ENCODE measurements around the gene UBE2O.

The UBE2O gene

GRCh38 chr17:76475302-76475701 is 22.4 kb upstream of the UBE2O start:
- no peak overlapping the region for H3K27ac ChIP-seq
- TF ChIP-seq CTCF (conservative IDR thresholded peaks at IDR 0.05), result no peak

GRCh38 chr17:76474894-76475293 is 21.9 kb upstream of the UBE2O start:
- H3K27ac ChIP-seq, result no peak overlapping the region
- TF ChIP-seq CTCF (conservative IDR thresholded peaks at IDR 0.05), result no peak

- TF ChIP-seq CTCF (conservative IDR thresholded peaks at IDR 0.05), result no peak
- H3K27ac ChIP-seq, result no peak overlapping the region
Observed at GRCh38 chr17:76474238-76474637, 21.3 kb upstream of the UBE2O start.

GRCh38 chr17:76473541-76473985 is 20.6 kb upstream of the UBE2O start:
- no peak; the same call in 1 of the 2 replicates for TF ChIP-seq CTCF (conservative IDR thresholded peaks at IDR 0.05)
- H3K27ac ChIP-seq, result no peak overlapping the region

GRCh38 chr17:76472726-76473125 is 19.8 kb upstream of the UBE2O start:
- H3K27ac ChIP-seq, result no peak overlapping the region
- TF ChIP-seq CTCF (conservative IDR thresholded peaks at IDR 0.05), result no peak

GRCh38 chr17:76472258-76472645 is 19.3 kb upstream of the UBE2O start:
- no peak for TF ChIP-seq CTCF (conservative IDR thresholded peaks at IDR 0.05)
- H3K27ac ChIP-seq, result no peak overlapping the region

- no peak overlapping the region for H3K27ac ChIP-seq
- no peak for TF ChIP-seq CTCF (conservative IDR thresholded peaks at IDR 0.05)
Observed at GRCh38 chr17:76471498-76472257, 18.7 kb upstream of the UBE2O start.
